Sigmoid colon (tissue), 4 donors: Measurements from ENCODE around the gene RAB11FIP5.

Experiments
- EP300 ChIP-seq, 4 donors: sonication (generic); formaldehyde crosslinking; IDR thresholded peaks; one replicate each; pipeline ENCODE4 v1.6.1; 2017; ENCODE audit warnings: antibody characterized with exemption in 4 of 4
- POLR2AphosphoS5 ChIP-seq, 4 donors: sonication (generic); formaldehyde crosslinking; IDR thresholded peaks; one replicate each; pipeline ENCODE4 v1.6.1; 2017; ENCODE audit warnings: antibody characterized with exemption in 4 of 4
- TF ChIP-seq, protein P1 (sequence below), 4 experiments: fragments of 450-650 bp in 3 of 4; fragments of 200-600 bp in 1 of 4; IDR thresholded peaks; one replicate each; pipeline ENCODE4 v1.5.1; 2016 to 2019; ENCODE audit warnings: antibody characterized with exemption in 4 of 4, mild to moderate bottlenecking in 3 of 4, moderate library complexity in 2 of 4

DNA sequence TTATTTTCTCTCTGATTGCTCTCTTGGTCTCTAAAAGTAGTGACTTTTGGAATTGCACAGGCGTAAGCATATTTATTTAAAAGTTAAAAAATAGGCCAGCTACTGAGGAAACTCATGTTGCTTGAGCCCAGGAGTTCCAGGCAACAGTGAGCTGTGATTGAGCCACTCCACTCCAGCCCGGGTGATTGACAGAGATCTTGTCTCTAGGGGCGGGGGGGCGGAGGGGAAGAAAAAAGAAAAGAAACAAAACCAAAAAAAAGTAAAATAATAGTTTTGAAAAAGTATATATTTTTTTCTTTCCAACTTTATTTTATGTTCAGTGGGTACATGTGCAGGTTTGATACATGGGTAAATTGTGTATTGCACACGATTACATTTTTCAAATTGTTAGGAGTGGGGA lies 18.0 kb upstream of the RAB11FIP5 start:
- TF ChIP-seq, protein P1, sequence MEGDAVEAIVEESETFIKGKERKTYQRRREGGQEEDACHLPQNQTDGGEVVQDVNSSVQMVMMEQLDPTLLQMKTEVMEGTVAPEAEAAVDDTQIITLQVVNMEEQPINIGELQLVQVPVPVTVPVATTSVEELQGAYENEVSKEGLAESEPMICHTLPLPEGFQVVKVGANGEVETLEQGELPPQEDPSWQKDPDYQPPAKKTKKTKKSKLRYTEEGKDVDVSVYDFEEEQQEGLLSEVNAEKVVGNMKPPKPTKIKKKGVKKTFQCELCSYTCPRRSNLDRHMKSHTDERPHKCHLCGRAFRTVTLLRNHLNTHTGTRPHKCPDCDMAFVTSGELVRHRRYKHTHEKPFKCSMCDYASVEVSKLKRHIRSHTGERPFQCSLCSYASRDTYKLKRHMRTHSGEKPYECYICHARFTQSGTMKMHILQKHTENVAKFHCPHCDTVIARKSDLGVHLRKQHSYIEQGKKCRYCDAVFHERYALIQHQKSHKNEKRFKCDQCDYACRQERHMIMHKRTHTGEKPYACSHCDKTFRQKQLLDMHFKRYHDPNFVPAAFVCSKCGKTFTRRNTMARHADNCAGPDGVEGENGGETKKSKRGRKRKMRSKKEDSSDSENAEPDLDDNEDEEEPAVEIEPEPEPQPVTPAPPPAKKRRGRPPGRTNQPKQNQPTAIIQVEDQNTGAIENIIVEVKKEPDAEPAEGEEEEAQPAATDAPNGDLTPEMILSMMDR (IDR thresholded peaks at IDR 0.05) = no peak
- TF ChIP-seq POLR2AphosphoS5 (IDR thresholded peaks at IDR 0.05) (no peak), EP300 (IDR thresholded peaks at IDR 0.05) (no peak)
